Endothelial cell (in vitro differentiated cells): ENCODE measurements around the gene LPCAT2. TPM values are rescaled to one million over a fixed set of nuclear protein-coding genes. Genes with fewer than 3 reads are reported as not detected.

Source experiments
- DNase-seq: peaks from one replicate; pipeline ENCODE4 v3.0.0; 2021; ENCODE audit warnings: low spot score
- H3K27ac Mint-ChIP-seq: one replicate; pipeline ENCODE4 v1.8.0; 2021; ENCODE audit warnings: mixed read lengths, inconsistent platforms; ENCODE audit not compliant: unreplicated experiment
- H3K27me3 Mint-ChIP-seq: one replicate; pipeline ENCODE4 v1.8.0; 2021; ENCODE audit warnings: mild to moderate bottlenecking, moderate library complexity, mixed read lengths, inconsistent platforms; ENCODE audit not compliant: unreplicated experiment
- H3K36me3 Mint-ChIP-seq: one replicate; pipeline ENCODE4 v1.8.0; 2021; ENCODE audit warnings: mild to moderate bottlenecking, low read depth, mixed read lengths, inconsistent platforms; ENCODE audit not compliant: unreplicated experiment
- H3K4me1 Mint-ChIP-seq: one replicate; pipeline ENCODE4 v1.8.0; 2021; ENCODE audit warnings: mild to moderate bottlenecking, mixed read lengths, inconsistent platforms; ENCODE audit not compliant: unreplicated experiment
- H3K4me3 Mint-ChIP-seq: one replicate; pipeline ENCODE4 v1.8.0; 2021; ENCODE audit warnings: mild to moderate bottlenecking, mixed read lengths, inconsistent platforms; ENCODE audit not compliant: unreplicated experiment
- H3K9me3 Mint-ChIP-seq: one replicate; pipeline ENCODE4 v1.8.0; 2021; ENCODE audit warnings: mixed read lengths, inconsistent platforms; ENCODE audit not compliant: unreplicated experiment
- total RNA-seq: library from RNA; stranded (reverse); fragmentation: NEBNext Ultra II Directional; extraction: Animal tissue kit (Norgen Biotek cat#: 25700); gene quantifications from one replicate; pipeline ENCODE4 v1.2.1, GENCODE V29; 2021; ENCODE audit not compliant: unreplicated experiment
- TF ChIP-seq, protein P1 (sequence below): fragments of 200-600 bp; sonication (generic); IDR thresholded peaks from one replicate; pipeline ENCODE4 v1.5.0; 2021; ENCODE audit warnings: antibody characterized with exemption; ENCODE audit not compliant: unreplicated experiment

The LPCAT2 gene
- total RNA-seq, 1 donor from 2014 or later: 25.5 TPM

DNA sequence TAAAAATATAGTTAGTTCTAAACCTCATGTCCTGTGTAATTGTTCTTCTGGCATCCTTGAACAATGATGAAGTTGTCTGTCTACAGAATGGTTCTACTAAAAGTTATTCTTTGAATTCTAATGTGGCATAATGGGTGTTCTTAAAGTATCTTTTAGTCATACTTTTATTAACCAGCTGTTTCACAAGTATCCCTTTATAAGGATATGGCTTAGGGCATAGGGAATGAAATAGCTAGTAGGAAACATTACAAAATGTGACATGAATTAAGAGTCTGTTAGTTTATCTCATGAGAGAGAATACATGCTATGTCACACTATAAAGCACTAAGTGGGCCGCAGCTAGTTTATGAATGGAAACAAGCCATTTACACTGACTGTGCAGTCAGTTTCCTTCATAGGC is 31.3 kb downstream of the LPCAT2 start:
- Mint-ChIP-seq H3K9me3 (no peaks in the 10 kb centered on the region), H3K27me3 (no peaks in the 10 kb centered on the region), H3K4me3 (no peak overlapping the region), H3K4me1 (peaks cover 5% of the 10 kb centered on the region), H3K27ac (no peak overlapping the region), H3K36me3 (no peaks in the 10 kb centered on the region)
- TF ChIP-seq, protein P1, sequence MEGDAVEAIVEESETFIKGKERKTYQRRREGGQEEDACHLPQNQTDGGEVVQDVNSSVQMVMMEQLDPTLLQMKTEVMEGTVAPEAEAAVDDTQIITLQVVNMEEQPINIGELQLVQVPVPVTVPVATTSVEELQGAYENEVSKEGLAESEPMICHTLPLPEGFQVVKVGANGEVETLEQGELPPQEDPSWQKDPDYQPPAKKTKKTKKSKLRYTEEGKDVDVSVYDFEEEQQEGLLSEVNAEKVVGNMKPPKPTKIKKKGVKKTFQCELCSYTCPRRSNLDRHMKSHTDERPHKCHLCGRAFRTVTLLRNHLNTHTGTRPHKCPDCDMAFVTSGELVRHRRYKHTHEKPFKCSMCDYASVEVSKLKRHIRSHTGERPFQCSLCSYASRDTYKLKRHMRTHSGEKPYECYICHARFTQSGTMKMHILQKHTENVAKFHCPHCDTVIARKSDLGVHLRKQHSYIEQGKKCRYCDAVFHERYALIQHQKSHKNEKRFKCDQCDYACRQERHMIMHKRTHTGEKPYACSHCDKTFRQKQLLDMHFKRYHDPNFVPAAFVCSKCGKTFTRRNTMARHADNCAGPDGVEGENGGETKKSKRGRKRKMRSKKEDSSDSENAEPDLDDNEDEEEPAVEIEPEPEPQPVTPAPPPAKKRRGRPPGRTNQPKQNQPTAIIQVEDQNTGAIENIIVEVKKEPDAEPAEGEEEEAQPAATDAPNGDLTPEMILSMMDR: no peak
- no peak for DNase-seq

DNA sequence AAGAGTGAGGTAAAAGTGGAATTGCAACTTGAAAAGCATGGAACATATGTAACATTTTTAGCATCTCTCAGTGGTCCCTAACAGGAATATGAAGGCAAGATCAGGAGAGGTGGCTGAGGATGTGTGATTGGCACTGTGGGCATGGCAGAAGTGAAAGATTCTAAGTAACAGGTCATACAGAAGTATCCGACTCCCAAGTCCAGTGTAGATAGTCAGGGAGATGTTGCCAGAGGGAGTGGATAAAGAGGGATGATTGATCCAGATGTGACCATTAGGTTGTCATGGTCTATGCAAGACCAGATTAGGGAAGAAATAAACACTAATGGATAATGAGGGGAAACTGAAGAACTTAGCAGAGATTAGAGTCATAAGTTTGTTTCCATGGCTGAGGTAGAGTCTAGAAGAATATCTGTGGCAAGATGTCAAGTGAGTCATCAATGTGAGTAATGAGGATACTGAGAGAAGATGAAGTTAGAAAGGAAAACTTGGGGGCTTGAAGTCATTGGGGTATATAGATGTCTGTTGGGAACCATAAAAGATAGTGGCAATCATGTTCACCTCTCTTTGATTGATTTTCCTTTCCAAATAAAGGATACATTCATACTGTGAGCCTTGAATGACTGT is 33.7 kb downstream of the LPCAT2 start:
- H3K4me1 Mint-ChIP-seq: no peaks in the 10 kb centered on the region
- no peak overlapping the region for H3K27ac Mint-ChIP-seq
- no peaks in the 10 kb centered on the region for H3K27me3 Mint-ChIP-seq
- no peaks in the 10 kb centered on the region for H3K9me3 Mint-ChIP-seq
- no peaks in the 10 kb centered on the region for H3K36me3 Mint-ChIP-seq
- TF ChIP-seq, protein P1: no peak
- H3K4me3 Mint-ChIP-seq: no peak overlapping the region
- DNase-seq: no peak

DNA sequence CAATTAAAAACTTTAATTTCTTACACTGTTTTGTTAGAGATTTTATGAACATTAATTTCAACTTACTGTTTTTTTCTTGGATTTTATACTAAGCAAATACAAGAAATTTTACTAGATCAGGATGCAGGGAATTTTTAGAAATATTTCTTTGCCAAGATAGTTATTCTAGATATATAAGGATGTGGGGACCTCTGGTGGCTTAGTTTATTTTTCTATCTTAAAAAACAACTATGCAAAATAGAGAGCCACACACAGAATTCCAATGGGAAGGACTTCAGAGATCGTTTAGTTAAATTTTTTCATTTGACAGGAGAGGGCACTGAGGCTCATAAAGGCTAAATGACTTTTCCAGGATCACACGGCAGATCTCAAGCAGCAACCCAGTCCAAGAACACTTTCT is 34.6 kb downstream of the LPCAT2 start:
- H3K36me3 Mint-ChIP-seq: no peaks in the 10 kb centered on the region
- no peak overlapping the region for H3K4me3 Mint-ChIP-seq
- no peaks in the 10 kb centered on the region for H3K9me3 Mint-ChIP-seq
- TF ChIP-seq, protein P1: no peak
- no peak overlapping the region for H3K27ac Mint-ChIP-seq
- no peak for DNase-seq
- no peaks in the 10 kb centered on the region for H3K27me3 Mint-ChIP-seq
- no peaks in the 10 kb centered on the region for H3K4me1 Mint-ChIP-seq

DNA sequence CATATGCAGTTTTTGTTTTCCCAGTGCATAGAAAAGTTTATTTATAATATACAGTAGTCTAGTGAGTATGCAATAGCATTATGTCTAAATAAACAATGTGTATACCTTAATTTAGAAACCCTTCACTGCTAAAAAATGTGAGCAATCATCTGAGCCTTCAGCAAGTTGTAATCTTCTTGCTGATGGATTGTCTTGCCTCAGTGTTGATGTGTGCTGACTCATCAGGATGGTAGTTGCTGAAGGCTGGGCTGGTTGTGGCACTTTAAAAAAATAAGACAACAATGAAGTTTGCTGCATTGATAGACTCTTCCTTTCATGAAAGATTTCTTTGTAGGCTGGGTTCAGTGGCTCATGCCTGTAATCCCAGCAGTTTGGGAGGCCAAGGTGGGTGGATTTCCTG is 43.7 kb downstream of the LPCAT2 start:
- no peak overlapping the region for H3K4me3 Mint-ChIP-seq
- H3K36me3 Mint-ChIP-seq: peaks cover 15% of the 10 kb centered on the region
- no peaks in the 10 kb centered on the region for H3K27me3 Mint-ChIP-seq
- TF ChIP-seq, protein P1: no peak
- H3K4me1 Mint-ChIP-seq: peaks cover 7% of the 10 kb centered on the region
- H3K27ac Mint-ChIP-seq: no peak overlapping the region
- no peak for DNase-seq
- no peaks in the 10 kb centered on the region for H3K9me3 Mint-ChIP-seq

DNA sequence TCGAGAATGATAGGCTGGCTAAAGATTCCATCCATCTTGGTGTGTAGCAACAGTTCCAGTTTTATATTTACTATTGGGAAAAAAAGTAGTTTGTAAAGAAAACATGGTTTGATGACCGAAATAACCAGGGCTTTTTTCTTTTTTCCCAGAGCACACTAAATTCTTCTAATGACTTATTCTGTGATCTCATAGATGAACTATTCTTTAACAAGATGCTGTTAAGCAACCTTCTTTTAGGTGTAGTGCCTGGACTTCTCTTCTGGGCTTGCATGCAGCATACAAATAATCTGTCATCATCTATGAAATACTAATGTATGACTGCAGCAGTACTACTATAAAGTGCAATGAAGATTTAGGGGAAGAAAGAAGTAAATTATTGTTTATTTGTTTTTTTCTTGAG is 46.6 kb downstream of the LPCAT2 start:
- Mint-ChIP-seq H3K4me1 (peaks cover 21% of the 10 kb centered on the region), H3K9me3 (no peaks in the 10 kb centered on the region), H3K36me3 (peaks cover 15% of the 10 kb centered on the region), H3K4me3 (no peak overlapping the region), H3K27ac (no peak overlapping the region), H3K27me3 (no peaks in the 10 kb centered on the region)
- TF ChIP-seq, protein P1: no peak
- no peak for DNase-seq
